ENCODE results near the gene ARL4D.

ARL4D gene

DNA sequence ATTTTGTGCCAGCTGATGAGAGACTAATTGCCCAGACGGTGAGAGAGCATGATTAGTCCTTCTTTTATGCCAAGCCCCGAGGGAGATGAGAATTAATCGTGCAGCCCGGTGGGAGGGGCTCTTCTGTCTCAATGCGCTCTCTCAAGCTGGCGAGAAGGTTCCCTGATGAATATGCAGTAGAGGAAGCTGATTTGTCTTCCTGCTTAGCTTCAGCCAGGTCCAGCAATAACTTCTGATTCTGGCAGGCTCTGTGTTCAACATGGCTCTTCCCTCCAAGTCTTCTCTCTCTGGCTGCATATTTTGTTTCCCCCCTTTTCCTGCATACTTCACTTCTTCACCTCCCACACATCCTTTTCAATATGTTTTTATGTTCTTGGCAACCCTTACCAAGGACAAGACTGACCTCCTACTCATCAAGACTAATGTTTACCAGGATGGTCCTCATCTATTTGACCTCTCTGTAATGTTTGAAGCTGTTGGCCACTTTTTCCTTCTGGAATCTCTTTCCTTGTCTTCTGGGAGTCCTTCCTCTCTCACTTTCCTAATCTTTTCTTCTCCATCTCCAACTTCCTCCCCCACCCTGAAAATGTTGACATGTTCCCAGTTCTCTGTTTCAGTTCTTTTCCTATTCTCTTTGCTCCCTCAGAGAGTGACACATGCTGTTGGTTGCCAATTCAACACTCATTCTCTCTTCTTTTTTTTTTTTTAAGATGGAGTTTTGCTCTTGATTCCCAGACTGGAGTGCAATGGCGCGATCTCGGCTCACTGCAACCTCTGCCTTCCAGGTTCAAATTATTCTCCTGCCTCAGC is 33.1 kb downstream of the ARL4D start:
- Histone ChIP-seq H3K36me3 (ENCODE audit: control insufficient read depth, insufficient read depth, low read length) (no peaks in the 10 kb centered on the region), H3K27me3 (ENCODE audit: control insufficient read depth, insufficient read depth, low read length) (no peaks in the 10 kb centered on the region), H3K4me3 (ENCODE audit: low read depth, low read length) (no peak overlapping the region), H3K9ac (ENCODE audit: low read depth, low read length) (no peak overlapping the region), H3K4me1 (ENCODE audit: control insufficient read depth, insufficient read depth, low read length) (no peaks in the 10 kb centered on the region), H3K9me3 (ENCODE audit: control insufficient read depth, insufficient read depth, low read length) (no peaks in the 10 kb centered on the region), H3K27ac (ENCODE audit: low read depth, low read length) (no peak overlapping the region)

GRCh38 chr17:43434902-43435319 is 36.1 kb downstream of the ARL4D start:
- H3K27me3 ChIP-seq (ENCODE audit: control insufficient read depth, insufficient read depth, low read length): no peaks in the 10 kb centered on the region

DNA sequence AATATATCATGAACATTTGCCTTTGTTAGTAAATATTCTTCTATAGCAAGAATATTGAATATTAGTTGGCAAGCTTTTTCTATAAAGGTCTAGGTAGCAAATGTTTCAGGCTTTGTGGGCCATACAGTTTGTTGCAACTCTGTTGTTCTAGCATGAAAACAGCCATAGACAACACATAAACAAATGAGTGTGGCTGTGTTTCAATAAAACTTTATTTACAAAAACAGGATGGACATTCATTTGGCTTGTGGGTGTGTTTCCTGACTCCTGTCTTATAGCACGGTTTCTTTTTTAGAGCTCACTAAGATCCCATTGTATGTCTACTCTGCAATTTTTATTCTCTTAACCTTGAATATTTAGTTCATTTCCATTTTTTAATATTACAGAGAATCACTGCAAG is 39.0 kb downstream of the ARL4D start:
- Histone ChIP-seq H3K9me3 (ENCODE audit: control insufficient read depth, insufficient read depth, low read length) (no peaks in the 10 kb centered on the region), H3K9ac (ENCODE audit: low read depth, low read length) (no peak overlapping the region), H3K27ac (ENCODE audit: low read depth, low read length) (no peak overlapping the region), H3K4me3 (ENCODE audit: low read depth, low read length) (no peak overlapping the region), H3K27me3 (ENCODE audit: control insufficient read depth, insufficient read depth, low read length) (no peaks in the 10 kb centered on the region), H3K4me1 (ENCODE audit: control insufficient read depth, insufficient read depth, low read length) (peaks cover 9% of the 10 kb centered on the region; the same call in 1 of the 2 replicates), H3K36me3 (ENCODE audit: control insufficient read depth, insufficient read depth, low read length) (no peaks in the 10 kb centered on the region)

More at GRCh38 chr17:43434902-43435319, 36.1 kb downstream of the ARL4D start:
- Histone ChIP-seq H3K4me3 (ENCODE audit: low read depth, low read length) (no peak overlapping the region), H3K9ac (ENCODE audit: low read depth, low read length) (no peak overlapping the region), H3K27ac (ENCODE audit: low read depth, low read length) (no peak overlapping the region), H3K36me3 (ENCODE audit: control insufficient read depth, insufficient read depth, low read length) (no peaks in the 10 kb centered on the region), H3K9me3 (ENCODE audit: control insufficient read depth, insufficient read depth, low read length) (no peaks in the 10 kb centered on the region), H3K4me1 (ENCODE audit: control insufficient read depth, insufficient read depth, low read length) (peaks cover 9% of the 10 kb centered on the region; the same call in 1 of the 2 replicates)

- Histone ChIP-seq H3K4me3 (ENCODE audit: low read depth, low read length) (no peak overlapping the region), H3K9me3 (ENCODE audit: control insufficient read depth, insufficient read depth, low read length) (no peaks in the 10 kb centered on the region), H3K27me3 (ENCODE audit: control insufficient read depth, insufficient read depth, low read length) (no peaks in the 10 kb centered on the region), H3K4me1 (ENCODE audit: control insufficient read depth, insufficient read depth, low read length) (peaks cover 9% of the 10 kb centered on the region; the same call in 1 of the 2 replicates), H3K9ac (ENCODE audit: low read depth, low read length) (no peak overlapping the region), H3K36me3 (ENCODE audit: control insufficient read depth, insufficient read depth, low read length) (no peaks in the 10 kb centered on the region), H3K27ac (ENCODE audit: low read depth, low read length) (peak overlapping the region; percentile 74)
These were observed 39.8 kb downstream of the ARL4D start for GRCh38 chr17:43438626-43439025.

DNA sequence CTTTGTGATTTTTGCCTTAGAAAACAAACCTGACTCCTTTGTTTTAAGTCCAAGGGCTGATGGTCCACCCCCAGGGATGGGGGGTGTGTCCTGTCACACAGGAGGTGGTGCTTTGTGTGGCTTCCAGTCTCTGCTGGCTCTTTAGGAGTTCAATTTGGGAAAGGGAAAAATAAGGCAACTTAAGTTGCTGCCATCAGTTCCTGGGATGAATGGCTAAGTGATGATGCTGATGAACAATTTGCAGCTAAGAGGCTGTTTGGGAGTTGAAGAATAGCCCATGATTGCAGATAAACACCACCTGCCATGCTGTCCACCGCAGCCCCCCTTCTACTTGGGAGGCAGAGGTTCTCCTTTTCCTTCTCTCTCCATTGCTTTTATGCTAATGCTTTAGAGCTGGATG is 40.2 kb downstream of the ARL4D start:
- peaks cover 9% of the 10 kb centered on the region; the same call in 1 of the 2 replicates for H3K4me1 ChIP-seq (ENCODE audit: control insufficient read depth, insufficient read depth, low read length)
- H3K36me3 ChIP-seq (ENCODE audit: control insufficient read depth, insufficient read depth, low read length): no peaks in the 10 kb centered on the region
- H3K9ac ChIP-seq (ENCODE audit: low read depth, low read length): no peak overlapping the region
- H3K27me3 ChIP-seq (ENCODE audit: control insufficient read depth, insufficient read depth, low read length): no peaks in the 10 kb centered on the region
- no peak overlapping the region for H3K4me3 ChIP-seq (ENCODE audit: low read depth, low read length)
- peak overlapping the region; percentile 74 for H3K27ac ChIP-seq (ENCODE audit: low read depth, low read length)
- no peaks in the 10 kb centered on the region for H3K9me3 ChIP-seq (ENCODE audit: control insufficient read depth, insufficient read depth, low read length)

DNA sequence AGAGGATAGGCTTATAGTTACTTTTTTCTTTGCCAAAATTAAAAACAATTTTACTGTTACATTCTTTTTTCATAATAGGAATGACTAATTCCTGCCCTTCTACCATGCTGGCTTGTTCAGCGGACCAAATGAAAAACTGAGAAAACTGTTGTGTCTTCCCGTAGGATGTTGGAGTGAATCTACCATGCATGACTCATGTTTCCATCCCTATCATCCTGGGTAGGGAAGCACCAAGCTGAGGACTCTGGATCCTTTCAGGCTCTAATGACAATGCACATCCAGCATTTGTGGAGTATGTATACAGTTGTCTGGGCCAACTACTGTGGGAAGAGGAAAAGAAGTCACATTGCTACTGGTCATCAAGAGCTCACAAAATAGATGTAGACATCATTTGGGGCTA is 43.9 kb downstream of the ARL4D start:
- Histone ChIP-seq H3K4me3 (ENCODE audit: low read depth, low read length) (no peak overlapping the region), H3K27me3 (ENCODE audit: control insufficient read depth, insufficient read depth, low read length) (no peaks in the 10 kb centered on the region), H3K36me3 (ENCODE audit: control insufficient read depth, insufficient read depth, low read length) (no peaks in the 10 kb centered on the region), H3K9ac (ENCODE audit: low read depth, low read length) (no peak overlapping the region), H3K4me1 (ENCODE audit: control insufficient read depth, insufficient read depth, low read length) (peaks cover 9% of the 10 kb centered on the region; the same call in 1 of the 2 replicates), H3K9me3 (ENCODE audit: control insufficient read depth, insufficient read depth, low read length) (no peaks in the 10 kb centered on the region), H3K27ac (ENCODE audit: low read depth, low read length) (no peak overlapping the region)

DNA sequence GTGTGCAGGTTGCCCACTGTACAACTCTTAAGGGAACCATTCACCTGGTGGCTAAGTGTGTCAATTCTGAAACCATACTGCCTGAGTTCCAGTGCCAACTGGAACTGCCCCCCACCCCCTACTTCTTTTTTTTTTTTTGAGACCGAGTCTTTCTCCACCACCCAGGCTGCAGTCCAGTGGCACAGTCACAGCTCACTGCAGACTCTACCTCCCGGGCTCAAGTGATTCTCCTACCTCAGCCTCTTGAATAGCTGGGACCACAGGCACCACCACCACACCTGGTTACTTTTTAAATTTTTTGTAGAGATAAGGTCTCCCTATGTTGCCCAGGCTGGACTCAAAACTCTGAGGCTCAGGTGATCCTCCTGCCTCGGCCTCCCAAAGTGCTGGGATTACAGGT is 44.6 kb downstream of the ARL4D start:
- Histone ChIP-seq H3K4me3 (ENCODE audit: low read depth, low read length) (no peak overlapping the region), H3K9me3 (ENCODE audit: control insufficient read depth, insufficient read depth, low read length) (no peaks in the 10 kb centered on the region), H3K4me1 (ENCODE audit: control insufficient read depth, insufficient read depth, low read length) (peaks cover 9% of the 10 kb centered on the region; the same call in 1 of the 2 replicates), H3K9ac (ENCODE audit: low read depth, low read length) (no peak overlapping the region), H3K27ac (ENCODE audit: low read depth, low read length) (no peak overlapping the region), H3K27me3 (ENCODE audit: control insufficient read depth, insufficient read depth, low read length) (no peaks in the 10 kb centered on the region), H3K36me3 (ENCODE audit: control insufficient read depth, insufficient read depth, low read length) (no peaks in the 10 kb centered on the region)

GRCh38 chr17:43444223-43445008 is 45.6 kb downstream of the ARL4D start:
- Histone ChIP-seq H3K36me3 (ENCODE audit: control insufficient read depth, insufficient read depth, low read length) (no peaks in the 10 kb centered on the region), H3K4me3 (ENCODE audit: low read depth, low read length) (no peak overlapping the region), H3K4me1 (ENCODE audit: control insufficient read depth, insufficient read depth, low read length) (no peaks in the 10 kb centered on the region), H3K27me3 (ENCODE audit: control insufficient read depth, insufficient read depth, low read length) (no peaks in the 10 kb centered on the region), H3K9ac (ENCODE audit: low read depth, low read length) (no peak overlapping the region), H3K9me3 (ENCODE audit: control insufficient read depth, insufficient read depth, low read length) (no peaks in the 10 kb centered on the region), H3K27ac (ENCODE audit: low read depth, low read length) (peak overlapping the region; percentile 31)

DNA sequence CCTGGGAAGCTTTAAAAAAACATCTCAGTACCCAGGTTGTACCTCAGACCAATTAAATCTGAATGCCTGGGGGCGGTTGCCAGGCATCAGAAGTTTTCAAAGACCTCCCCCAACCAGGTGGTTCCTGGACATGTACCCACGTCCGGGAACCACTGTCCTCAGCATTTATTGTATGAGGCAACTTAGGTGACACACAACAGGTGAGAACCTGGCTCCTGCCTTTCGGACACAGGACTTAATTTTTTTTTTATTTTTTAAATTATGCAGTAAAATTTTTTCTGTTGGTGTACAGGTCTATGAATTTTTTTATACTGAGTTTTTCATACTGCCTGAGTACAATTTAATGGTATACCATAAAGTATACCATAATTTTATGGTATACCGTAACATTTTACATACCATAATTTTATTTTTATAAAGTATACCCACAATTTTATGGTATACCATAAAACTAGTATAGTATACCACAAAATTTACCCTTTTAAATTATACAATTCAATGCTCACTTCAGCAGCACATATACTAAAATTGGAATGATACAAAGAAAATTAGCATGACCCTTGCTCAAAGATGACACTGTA is 46.3 kb downstream of the ARL4D start:
- no peak overlapping the region for H3K4me3 ChIP-seq (ENCODE audit: low read depth, low read length)
- no peak overlapping the region for H3K27ac ChIP-seq (ENCODE audit: low read depth, low read length)

DNA sequence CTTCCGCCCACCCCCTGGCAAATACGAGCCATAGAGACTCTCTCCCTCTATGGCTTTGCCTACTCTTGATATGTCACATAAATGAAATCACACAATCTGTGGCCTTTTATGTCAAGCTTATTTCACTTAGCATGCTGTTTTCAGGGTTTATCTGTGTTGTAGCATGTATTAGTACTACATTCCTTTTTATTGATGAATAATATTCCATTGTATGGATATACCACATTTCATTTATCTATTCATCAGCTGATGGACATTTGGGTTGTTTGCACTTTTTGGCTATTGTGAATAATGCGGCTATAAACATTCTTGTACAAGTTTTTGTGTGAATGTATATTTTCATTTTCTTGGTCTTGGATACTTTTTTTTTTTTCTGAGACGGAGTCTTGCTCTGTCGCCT is 48.0 kb downstream of the ARL4D start:
- H3K9ac ChIP-seq (ENCODE audit: low read depth, low read length): no peak overlapping the region
- no peaks in the 10 kb centered on the region for H3K36me3 ChIP-seq (ENCODE audit: control insufficient read depth, insufficient read depth, low read length)
- H3K9me3 ChIP-seq (ENCODE audit: control insufficient read depth, insufficient read depth, low read length): no peaks in the 10 kb centered on the region
- no peak overlapping the region for H3K4me3 ChIP-seq (ENCODE audit: low read depth, low read length)
- no peaks in the 10 kb centered on the region for H3K4me1 ChIP-seq (ENCODE audit: control insufficient read depth, insufficient read depth, low read length)
- H3K27ac ChIP-seq (ENCODE audit: low read depth, low read length): no peak overlapping the region
- H3K27me3 ChIP-seq (ENCODE audit: control insufficient read depth, insufficient read depth, low read length): no peaks in the 10 kb centered on the region

More for the DNA sequence above, 46.3 kb downstream of the ARL4D start:
- no peak overlapping the region for H3K9ac ChIP-seq (ENCODE audit: low read depth, low read length)
- H3K4me1 ChIP-seq (ENCODE audit: control insufficient read depth, insufficient read depth, low read length): no peaks in the 10 kb centered on the region
- H3K36me3 ChIP-seq (ENCODE audit: control insufficient read depth, insufficient read depth, low read length): no peaks in the 10 kb centered on the region
- no peaks in the 10 kb centered on the region for H3K9me3 ChIP-seq (ENCODE audit: control insufficient read depth, insufficient read depth, low read length)
- no peaks in the 10 kb centered on the region for H3K27me3 ChIP-seq (ENCODE audit: control insufficient read depth, insufficient read depth, low read length)

All from HUES48 (cell line).